Activated naive CD8-positive, alpha-beta T cell treated with anti-CD3 and anti-CD28 coated beads for 36 hours (primary cell): ENCODE measurements around the gene TSTD1. TPM values are rescaled to one million over a fixed set of nuclear protein-coding genes. Genes with fewer than 3 reads are reported as not detected.

ENCODE experiments used
- DNase-seq: peaks from one replicate; pipeline ENCODE4 v3.0.0; 2021
- H3K27ac Mint-ChIP-seq: one replicate; pipeline ENCODE4 v1.8.0; 2022; ENCODE audit warnings: mild to moderate bottlenecking, moderate library complexity, mixed read lengths
- H3K27me3 Mint-ChIP-seq: one replicate; pipeline ENCODE4 v1.8.0; 2022; ENCODE audit warnings: mild to moderate bottlenecking, mixed read lengths
- H3K36me3 Mint-ChIP-seq: one replicate; pipeline ENCODE4 v1.8.0; 2021; ENCODE audit warnings: mild to moderate bottlenecking, mixed read lengths
- H3K4me1 Mint-ChIP-seq: one replicate; pipeline ENCODE4 v1.8.0; 2021; ENCODE audit warnings: mixed read lengths
- H3K4me3 Mint-ChIP-seq: one replicate; pipeline ENCODE4 v1.8.0; 2022; ENCODE audit warnings: mild to moderate bottlenecking, moderate library complexity, mixed read lengths
- H3K9me3 Mint-ChIP-seq: one replicate; pipeline ENCODE4 v1.8.0; 2022; ENCODE audit warnings: mixed read lengths
- total RNA-seq, 2 experiments: library from RNA; stranded (reverse); gene quantifications; one replicate each; pipeline ENCODE4 v1.2.3, GENCODE V29; 2021

The TSTD1 gene
- total RNA-seq, 2 experiments from 2014 or later = 44.8 to 45.7 TPM

DNA sequence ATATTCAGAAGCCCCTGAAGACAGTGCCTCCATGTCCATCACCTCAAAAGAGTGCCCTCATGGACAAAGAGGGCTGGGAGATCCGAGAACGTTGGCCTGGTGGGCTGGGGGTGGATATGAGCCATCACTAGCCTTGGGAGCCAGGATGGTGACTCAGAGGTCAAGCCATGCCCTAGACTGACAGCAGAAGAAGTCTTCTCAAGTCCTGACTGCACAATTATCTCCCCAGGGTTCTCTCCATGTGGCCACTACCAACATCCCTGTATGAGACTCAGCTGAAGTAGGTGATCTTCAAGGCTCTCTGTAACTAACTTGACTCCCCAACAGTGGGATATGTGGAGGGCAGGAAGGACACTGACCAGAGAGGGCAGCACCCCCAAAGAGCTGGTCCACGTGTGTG lies 14.1 kb upstream of the TSTD1 start:
- H3K9me3 Mint-ChIP-seq = no peaks in the 10 kb centered on the region
- H3K27me3 Mint-ChIP-seq = no peaks in the 10 kb centered on the region
- H3K36me3 Mint-ChIP-seq = peaks cover 49% of the 10 kb centered on the region
- no peak overlapping the region for H3K27ac Mint-ChIP-seq
- DNase-seq = no peak
- peaks cover 12% of the 10 kb centered on the region for H3K4me1 Mint-ChIP-seq
- no peak overlapping the region for H3K4me3 Mint-ChIP-seq

DNA sequence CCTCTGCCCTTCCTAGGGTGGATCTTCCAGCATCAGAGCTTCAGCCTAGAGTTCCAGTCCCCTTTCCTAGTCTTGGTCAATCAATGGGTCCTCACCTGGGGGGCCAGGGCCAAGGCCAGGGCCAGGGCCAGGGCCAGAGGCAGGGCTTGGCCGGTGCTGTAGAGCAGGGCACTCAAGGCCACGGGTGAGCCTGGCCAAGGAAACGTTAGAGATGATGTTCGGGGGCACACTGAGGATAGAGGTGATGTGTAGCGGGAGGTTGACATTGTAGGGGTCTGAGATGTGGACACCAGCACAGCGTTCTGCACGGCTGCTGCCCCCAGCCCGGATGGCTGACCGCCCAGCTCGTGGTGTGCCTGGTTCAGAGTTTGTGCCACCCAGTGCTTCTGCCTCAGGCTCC lies 12.5 kb upstream of the TSTD1 start:
- H3K36me3 Mint-ChIP-seq = peaks cover 54% of the 10 kb centered on the region
- H3K27me3 Mint-ChIP-seq = no peaks in the 10 kb centered on the region
- peaks cover 22% of the 10 kb centered on the region for H3K4me1 Mint-ChIP-seq
- H3K27ac Mint-ChIP-seq = no peak overlapping the region
- no peak for DNase-seq
- H3K4me3 Mint-ChIP-seq = no peak overlapping the region
- H3K9me3 Mint-ChIP-seq = no peaks in the 10 kb centered on the region

DNA sequence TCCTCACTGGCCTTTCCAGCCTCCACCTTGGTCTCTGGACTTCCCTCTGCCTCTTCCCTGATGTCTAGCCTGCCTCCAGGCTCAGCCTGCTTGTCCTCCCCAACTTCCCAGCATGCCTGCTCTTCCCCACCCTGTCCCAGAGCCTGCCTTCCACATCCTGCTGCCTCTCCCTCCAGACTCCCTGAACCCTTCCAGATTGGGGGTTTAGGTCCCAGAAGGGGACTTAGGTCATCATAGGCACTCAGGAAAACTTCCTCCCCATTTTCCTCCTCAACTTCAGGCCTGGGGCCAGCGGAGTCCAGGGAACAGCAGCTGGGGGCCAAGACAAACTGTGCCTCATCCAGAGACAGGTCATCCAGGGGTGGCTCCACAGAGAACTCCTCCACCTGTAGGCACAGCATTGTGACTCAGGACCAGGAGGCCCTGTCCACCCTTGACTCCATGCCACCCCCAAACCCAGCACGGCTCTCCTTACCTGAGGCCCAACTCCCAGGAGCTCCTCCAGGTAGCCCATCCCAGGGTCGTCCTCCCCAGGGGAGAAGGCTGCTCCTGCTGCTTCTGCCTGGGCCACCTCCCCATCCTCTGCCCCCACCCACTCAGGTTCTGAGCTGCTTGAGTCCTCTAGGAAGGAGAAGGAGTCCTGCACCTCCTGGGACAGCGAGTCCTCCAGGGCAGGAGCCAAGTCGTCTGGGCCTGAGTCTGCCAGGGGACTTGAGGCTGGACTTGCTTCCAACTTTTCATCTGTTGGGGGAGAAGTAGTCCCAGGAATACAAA lies 10.4 kb upstream of the TSTD1 start:
- DNase-seq = no peak
- Mint-ChIP-seq H3K9me3 (no peaks in the 10 kb centered on the region), H3K27me3 (no peaks in the 10 kb centered on the region), H3K27ac (peak overlapping the region; percentile 52), H3K36me3 (peaks cover 63% of the 10 kb centered on the region), H3K4me1 (peaks cover 24% of the 10 kb centered on the region), H3K4me3 (no peak overlapping the region)

DNA sequence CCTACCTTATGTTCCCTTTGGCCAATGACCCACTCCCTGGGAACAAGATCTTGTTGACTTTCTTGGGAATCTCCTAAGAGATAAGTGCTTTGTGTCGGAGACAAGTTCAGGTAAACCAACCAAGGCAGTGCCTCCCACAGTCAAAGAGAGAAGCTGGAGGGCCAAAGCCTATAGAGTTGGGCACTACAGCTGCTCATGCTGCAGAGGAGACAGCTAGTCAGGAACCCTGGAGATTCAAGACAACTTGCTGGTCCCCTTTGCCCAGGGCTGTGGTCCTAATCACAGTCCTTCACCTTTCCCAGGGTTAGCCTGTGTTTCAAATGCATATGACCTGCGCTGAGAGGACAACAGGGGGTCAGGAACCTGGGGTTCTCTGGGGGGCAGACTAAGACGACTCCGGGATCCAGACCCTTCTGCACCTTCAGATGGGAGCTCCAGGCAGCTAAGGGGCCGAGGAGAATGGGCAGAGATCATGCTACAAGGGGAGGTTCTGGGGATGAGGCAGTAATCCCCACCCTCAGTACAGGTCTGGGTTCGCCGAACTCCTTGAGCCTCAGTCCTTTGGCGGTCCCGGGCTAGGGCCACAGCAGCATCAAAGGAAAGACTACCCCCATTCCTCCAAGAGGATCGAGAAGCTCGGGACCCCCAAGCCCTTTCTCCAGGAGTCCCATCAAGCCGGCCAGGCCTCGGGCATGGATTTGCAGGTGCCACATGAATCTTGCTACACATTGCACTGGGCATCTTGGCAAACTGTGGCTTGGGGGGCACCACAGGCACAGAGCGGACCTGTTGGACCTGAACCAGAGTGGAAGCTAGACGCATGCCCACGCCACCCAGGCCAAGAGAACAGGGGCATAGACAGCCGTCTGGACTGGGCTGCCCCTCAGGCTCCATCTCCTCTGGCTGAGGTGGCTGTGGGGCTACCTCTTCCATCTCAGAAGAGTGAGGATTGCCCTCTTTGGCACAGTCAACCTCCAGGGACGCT lies 9.0 kb upstream of the TSTD1 start:
- no peak for DNase-seq
- Mint-ChIP-seq H3K27ac (peak overlapping the region; percentile 99), H3K4me1 (peaks cover 25% of the 10 kb centered on the region), H3K9me3 (no peaks in the 10 kb centered on the region), H3K27me3 (no peaks in the 10 kb centered on the region), H3K4me3 (no peak overlapping the region), H3K36me3 (peaks cover 57% of the 10 kb centered on the region)

DNA sequence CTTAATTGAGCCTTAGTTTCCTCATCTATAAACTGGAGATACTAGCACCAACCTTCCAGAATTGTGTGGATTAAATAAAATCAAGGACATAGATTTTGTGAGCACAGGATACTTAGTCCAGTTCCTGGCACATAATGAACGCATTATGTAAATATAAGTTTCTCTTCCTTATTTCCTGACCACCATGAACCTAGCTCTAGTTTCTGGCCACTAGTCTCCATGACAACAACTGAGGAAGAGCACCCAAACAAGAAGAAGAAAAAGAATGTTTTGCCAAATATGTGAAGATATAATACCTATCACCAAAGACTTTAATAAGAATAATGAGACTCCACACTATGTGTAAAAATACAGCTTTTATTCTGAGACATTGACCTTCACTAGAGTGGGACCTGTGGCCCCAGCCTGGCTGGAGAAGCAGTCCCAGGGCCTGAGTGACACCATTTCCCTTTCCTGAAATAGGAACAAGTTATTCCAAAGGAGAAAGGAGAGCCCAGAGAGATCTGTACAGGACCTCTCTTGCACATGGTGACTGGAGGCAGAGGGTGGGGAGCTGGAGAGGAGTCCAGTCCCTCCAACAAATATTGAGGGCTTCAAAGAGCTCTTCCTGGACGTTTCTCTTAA lies 8.0 kb upstream of the TSTD1 start:
- H3K9me3 Mint-ChIP-seq = no peaks in the 10 kb centered on the region
- H3K27ac Mint-ChIP-seq = peak overlapping the region; percentile 99
- H3K36me3 Mint-ChIP-seq = peaks cover 52% of the 10 kb centered on the region
- H3K4me1 Mint-ChIP-seq = peaks cover 27% of the 10 kb centered on the region
- H3K27me3 Mint-ChIP-seq = no peaks in the 10 kb centered on the region
- DNase-seq = no peak
- peak overlapping the region; percentile 96 for H3K4me3 Mint-ChIP-seq

DNA sequence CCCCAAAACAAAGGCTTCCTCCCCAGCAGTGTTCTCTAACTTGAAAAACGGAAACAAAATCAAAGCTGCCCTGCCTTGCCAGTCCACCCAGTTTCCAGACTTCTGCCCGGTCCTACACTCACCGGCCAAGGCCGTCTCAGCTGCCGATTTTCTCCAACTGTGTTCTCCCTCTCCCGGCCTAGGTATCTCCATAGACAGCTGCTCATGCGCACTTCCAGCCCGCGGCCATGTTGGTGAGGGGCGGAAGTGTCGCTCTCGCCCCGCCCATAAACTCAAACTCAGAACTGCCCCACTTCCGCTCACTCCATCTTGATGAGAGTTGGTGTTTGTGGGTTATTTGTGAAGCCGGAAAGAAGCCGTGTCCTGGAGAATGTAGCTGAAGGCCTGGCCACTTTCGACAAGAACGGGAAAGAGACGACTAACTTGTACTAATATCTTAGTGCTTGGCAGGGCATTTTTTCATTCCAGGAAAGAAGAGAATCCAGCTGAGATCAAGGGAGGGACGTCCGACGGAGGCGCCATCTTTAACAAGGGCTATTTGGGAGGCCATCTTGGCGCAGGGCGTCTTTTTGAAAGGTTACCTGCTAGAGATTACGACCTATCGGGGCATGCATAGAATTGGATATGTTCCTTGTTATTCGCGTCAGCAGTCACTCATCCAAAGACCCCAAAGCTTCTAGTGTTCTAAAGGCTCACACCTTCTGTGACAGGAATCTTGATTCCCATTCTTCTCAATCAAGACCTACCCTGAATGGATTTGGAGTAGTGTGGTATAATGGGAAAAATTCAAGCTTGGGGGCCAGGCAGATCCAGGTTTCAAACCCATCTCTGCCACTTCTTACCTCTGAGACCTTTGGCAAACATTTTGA lies 7.2 kb upstream of the TSTD1 start, which contains the start of gene USF1:
Gene USF1 (minus strand): TSS at position 242 of the 869 bp plus-strand sequence. CDS start 2,702 bp downstream, outside the sequence.
- no peaks in the 10 kb centered on the region for H3K9me3 Mint-ChIP-seq
- H3K27ac Mint-ChIP-seq = peak within 1 kb of the TSS; percentile 99
- H3K4me3 Mint-ChIP-seq = peak within 1 kb of the TSS; percentile 96
- H3K36me3 Mint-ChIP-seq = peaks cover 54% of the 10 kb centered on the region
- H3K27me3 Mint-ChIP-seq = no peaks in the 10 kb centered on the region
- DNase-seq = peak; percentile 92
- H3K4me1 Mint-ChIP-seq = peaks cover 34% of the 10 kb centered on the region

DNA sequence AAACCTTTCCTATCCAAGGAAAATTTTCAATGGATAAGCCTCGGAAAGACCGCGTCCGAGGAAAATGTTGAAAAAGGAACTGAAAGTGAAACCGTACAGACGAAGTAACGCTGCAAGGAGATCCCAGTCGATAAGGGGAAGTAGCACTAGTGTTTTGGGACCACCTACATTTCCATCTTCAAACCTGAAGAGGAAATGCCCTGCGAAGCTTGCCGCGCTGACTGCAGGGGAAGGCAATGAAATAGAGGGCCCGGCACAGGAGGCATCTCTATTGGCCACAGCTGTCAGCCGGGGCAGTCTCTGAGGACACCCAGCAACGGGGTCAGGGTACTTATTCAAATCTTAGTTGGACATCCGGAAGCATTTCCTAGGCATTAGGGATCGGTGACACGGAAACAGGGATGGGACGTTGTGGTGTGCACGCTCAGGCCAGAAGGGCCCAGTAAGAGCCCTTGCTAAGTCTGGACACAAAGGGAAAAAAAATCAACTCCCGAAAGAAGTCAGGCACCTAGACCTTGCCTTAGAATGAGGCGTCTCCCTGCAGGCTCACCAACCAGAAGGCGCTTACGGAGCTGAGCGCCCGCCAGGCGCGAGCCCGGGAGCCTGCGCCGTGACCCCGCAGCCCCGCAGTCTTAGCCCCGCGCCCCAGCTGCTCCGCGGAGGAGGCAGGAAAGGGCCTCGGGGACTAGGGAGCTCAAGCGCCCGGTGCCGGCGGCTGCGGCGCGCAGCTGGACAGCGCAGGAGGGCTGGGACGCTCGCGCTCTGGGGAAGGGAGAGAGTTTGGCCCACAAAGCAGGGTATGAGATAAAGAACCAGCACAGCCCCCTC lies 6.4 kb upstream of the TSTD1 start:
- H3K27ac Mint-ChIP-seq = peak overlapping the region; percentile 99
- H3K27me3 Mint-ChIP-seq = no peaks in the 10 kb centered on the region
- H3K9me3 Mint-ChIP-seq = no peaks in the 10 kb centered on the region
- peak overlapping the region; percentile 96 for H3K4me3 Mint-ChIP-seq
- peaks cover 37% of the 10 kb centered on the region for H3K4me1 Mint-ChIP-seq
- peak; percentile 80 for DNase-seq
- H3K36me3 Mint-ChIP-seq = peaks cover 54% of the 10 kb centered on the region

DNA sequence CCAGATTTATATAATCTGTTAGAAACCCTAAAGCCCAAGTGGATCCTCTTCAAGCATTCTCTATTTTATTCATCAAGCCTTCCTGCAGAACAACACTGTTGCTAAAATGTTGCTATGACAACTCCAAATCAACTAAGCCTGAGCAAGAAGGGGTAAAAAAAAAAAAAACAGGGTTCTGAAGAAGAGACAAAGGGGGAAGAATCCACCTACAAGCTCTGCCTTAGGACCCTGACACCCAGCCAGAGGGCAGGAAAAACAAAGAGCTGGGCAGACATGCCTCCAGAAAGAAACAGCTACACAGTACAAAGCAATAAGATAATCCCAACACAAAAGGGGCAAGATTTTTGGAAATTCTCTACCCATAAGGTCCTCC lies 5.8 kb upstream of the TSTD1 start:
- peak overlapping the region; percentile 96 for H3K4me3 Mint-ChIP-seq
- H3K4me1 Mint-ChIP-seq = peaks cover 40% of the 10 kb centered on the region
- peak overlapping the region; percentile 99 for H3K27ac Mint-ChIP-seq
- no peaks in the 10 kb centered on the region for H3K9me3 Mint-ChIP-seq
- no peaks in the 10 kb centered on the region for H3K27me3 Mint-ChIP-seq
- DNase-seq = no peak
- H3K36me3 Mint-ChIP-seq = peaks cover 54% of the 10 kb centered on the region

DNA sequence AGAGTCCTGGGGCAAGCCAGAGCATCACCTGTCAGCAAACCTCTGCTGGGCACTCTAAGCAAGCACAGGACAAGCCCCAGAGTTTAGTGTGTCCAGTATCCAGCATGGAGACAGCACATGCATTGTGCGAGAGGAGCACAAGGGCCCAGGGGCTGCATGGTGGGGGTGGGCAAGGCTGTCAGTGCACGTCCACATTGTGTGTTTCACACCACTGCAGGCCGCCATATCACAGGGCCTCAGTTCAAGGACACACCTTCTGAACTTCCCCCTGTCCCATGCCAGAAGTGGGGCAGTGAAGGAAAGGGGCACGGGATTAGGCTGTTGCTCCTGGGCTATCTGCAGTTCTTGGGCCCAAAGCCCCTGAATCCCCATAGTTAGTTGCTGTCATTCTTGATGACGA lies 782 bp upstream of the TSTD1 start:
- H3K36me3 Mint-ChIP-seq = peaks cover 28% of the 10 kb centered on the region
- H3K27ac Mint-ChIP-seq = peak overlapping the region; percentile 84
- H3K9me3 Mint-ChIP-seq = no peaks in the 10 kb centered on the region
- no peaks in the 10 kb centered on the region for H3K27me3 Mint-ChIP-seq
- no peak for DNase-seq
- peaks cover 46% of the 10 kb centered on the region for H3K4me1 Mint-ChIP-seq
- peak overlapping the region; percentile 69 for H3K4me3 Mint-ChIP-seq

DNA sequence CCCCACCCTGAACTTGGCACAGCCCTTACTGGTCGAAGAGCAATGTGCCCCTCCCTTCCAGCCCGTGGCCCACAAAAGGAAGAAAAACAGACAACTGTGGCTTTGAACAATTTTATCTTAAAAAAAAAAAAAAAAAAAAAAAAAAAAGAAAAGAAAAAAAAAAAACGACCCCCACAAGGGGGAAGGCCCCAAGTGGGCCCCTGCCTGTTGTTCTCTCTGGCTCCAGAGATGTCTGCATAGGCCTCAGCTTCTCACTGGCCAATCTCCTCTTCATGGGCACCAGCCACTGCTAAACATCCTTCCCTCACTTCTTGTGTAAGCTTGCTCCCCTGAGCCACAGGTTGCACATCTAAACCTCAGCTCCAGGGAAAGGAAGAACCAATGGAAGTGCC lies 386 bp upstream of the TSTD1 start:
- peak overlapping the region; percentile 89 for H3K4me3 Mint-ChIP-seq
- DNase-seq = no peak
- no peaks in the 10 kb centered on the region for H3K27me3 Mint-ChIP-seq
- H3K27ac Mint-ChIP-seq = peak overlapping the region; percentile 93
- H3K4me1 Mint-ChIP-seq = peaks cover 43% of the 10 kb centered on the region
- peaks cover 25% of the 10 kb centered on the region for H3K36me3 Mint-ChIP-seq
- no peaks in the 10 kb centered on the region for H3K9me3 Mint-ChIP-seq

DNA sequence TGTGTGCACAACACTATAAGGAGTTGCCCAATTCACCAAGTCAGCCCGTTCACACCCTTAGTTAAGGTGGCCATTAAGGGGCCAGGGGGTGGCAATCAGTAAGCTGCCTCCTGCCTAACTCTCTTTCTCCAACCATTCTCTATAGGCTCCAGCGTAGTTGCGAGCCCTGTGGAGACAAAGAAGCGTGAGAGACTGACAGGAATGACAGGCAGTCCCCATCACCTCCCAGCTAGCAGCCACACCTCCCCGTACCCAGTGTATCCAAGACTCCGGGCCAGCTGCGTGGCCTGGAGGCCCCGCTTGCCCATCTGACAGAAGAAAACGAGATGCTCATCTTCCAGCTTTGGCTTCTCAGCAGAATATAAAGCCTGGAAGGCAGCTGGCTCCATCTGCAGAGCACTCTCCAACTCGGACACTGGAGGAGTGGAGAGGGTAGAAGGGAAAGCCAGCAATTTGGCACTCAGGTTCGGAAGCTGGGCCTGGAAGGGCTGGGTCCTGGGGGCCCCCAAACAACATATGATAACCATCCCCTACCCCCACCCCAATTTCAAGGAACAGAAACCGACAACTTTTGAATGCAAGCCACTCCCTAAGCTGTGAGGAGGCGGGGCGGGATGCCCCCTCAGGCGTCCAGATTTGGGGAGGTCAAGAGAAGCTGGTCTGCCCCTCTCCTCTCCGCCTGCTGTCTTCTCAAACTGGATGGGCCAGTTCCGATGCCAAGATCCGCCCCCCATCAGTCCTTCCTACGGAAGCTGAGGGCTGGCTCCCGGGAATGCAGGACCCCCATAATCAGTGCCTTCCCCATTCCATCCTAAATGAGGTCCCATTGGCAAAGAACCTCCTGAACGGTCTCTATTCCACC lies 872 bp downstream of the TSTD1 start:
- H3K4me1 Mint-ChIP-seq = peaks cover 49% of the 10 kb centered on the region
- H3K27me3 Mint-ChIP-seq = no peaks in the 10 kb centered on the region
- H3K36me3 Mint-ChIP-seq = peaks cover 25% of the 10 kb centered on the region
- no peaks in the 10 kb centered on the region for H3K9me3 Mint-ChIP-seq
- DNase-seq = no peak
- peak overlapping the region; percentile 93 for H3K27ac Mint-ChIP-seq
- H3K4me3 Mint-ChIP-seq = peak overlapping the region; percentile 89

DNA sequence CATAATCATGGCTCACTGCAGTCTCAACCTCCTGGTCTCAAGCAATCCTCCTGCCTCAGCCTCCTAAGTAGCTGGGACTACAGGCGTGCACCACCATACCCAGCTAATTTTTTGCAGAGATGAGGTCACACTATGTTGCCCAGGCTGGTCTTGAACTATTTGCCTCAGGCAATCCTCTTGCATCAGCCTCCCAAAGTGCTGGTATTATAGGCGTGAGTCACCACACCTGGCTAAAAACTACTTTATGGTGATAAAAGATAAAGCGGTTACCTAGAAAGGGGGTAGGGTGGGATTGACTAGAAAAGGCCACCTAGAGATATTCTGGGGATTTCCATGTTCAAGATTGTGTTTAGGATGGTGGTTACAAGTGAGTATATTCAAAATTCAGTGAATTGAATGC lies 5.0 kb downstream of the TSTD1 start:
- H3K4me1 Mint-ChIP-seq = peaks cover 40% of the 10 kb centered on the region
- H3K27me3 Mint-ChIP-seq = no peaks in the 10 kb centered on the region
- H3K27ac Mint-ChIP-seq = peak overlapping the region; percentile 58
- H3K36me3 Mint-ChIP-seq = peaks cover 17% of the 10 kb centered on the region
- DNase-seq = peak; percentile 43
- no peaks in the 10 kb centered on the region for H3K9me3 Mint-ChIP-seq
- no peak overlapping the region for H3K4me3 Mint-ChIP-seq

DNA sequence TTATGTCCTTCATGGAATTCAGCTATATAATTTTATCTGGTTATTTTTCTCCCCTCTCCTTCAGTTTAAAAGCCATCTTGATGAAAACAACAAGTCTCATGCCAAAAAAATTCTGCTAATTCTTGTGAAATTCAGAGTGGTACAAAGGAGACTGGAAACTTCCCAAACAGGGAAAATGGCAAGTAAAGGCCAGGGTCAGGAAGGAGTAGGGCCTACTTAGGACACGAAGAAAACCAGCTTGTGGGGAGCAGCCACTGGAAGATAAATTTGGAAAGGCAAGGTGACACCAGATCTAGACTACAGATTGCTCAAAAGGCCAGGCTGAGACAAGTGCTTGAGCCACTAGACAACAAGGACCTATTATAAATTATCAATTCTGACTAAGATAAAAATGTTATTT lies 6.4 kb downstream of the TSTD1 start:
- Mint-ChIP-seq H3K9me3 (no peaks in the 10 kb centered on the region), H3K36me3 (peaks cover 18% of the 10 kb centered on the region), H3K4me1 (peaks cover 34% of the 10 kb centered on the region), H3K27ac (peak overlapping the region; percentile 74), H3K4me3 (peak overlapping the region; percentile 29), H3K27me3 (no peaks in the 10 kb centered on the region)
- DNase-seq = no peak
